Stimulated activated CD4-positive, alpha-beta T cell treated with anti-CD3 and anti-CD28 coated beads, Interleukin-2, amount 100 ng/mL, for 48 hours (primary cell): ENCODE results near the gene TUBA1A.
"Not testable (repeated sequence)": the region's sequence is repeated elsewhere in the genome, so short reads cannot be mapped to it uniquely, and the experiment has no call there.

ENCODE experiments used
- DNase-seq, 2 donors: peaks; one replicate each; pipeline ENCODE4 v3.0.0-alpha.2; 2020

TUBA1A gene

DNA sequence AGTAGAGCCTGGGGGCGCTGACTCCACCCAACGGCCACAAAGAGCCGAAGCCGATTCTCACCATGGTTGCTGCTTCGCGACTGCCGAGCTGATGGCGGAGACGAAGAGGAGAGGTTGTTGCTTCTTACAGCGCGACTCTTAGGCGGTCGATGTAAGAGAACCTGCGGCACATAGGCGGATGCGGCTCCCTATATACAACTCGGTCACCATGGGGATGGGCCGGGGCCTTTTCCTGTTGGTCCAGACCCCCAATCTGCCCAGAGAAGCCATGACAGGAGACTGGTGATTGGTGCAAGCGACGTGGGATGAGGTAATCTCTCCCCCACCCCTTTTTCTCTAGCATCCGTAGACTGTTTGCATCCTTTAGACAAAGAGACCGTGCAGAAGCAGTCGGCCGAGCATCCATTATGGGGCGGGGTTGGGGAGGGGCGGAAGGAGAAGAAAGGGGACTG is at the start of gene TUBA1A:
Gene TUBA1A (minus strand): TSS at position 165 of the 452 bp plus-strand sequence. CDS start 101 bp downstream, at position 64.
- peak; percentile 80 to 81 for DNase-seq

DNA sequence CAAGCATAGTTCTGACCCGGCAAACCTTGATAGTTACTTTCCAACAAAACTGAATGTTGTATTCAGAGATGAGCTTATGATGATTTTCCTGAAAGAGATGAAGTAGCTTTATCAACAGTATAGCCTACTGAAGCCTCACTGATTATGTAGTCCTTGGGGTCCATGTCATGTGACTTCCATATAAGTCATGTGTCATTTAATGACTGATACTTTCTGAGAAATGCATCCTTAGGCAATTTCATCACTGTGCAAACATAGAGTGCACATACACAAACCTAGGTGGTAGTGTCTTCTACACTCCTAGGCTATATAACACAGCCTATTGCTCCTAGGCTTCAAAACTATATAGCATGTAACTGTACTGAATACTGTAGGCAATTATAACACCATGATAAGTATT is 47.5 kb upstream of the TUBA1A start:
- no peak for DNase-seq

GRCh38 chr12:49233842-49234526 is 45.1 kb upstream of the TUBA1A start:
- no peak for DNase-seq

- DNase-seq = no peak
Measured at GRCh38 chr12:49232940-49233841, 44.3 kb upstream of the TUBA1A start.

DNA sequence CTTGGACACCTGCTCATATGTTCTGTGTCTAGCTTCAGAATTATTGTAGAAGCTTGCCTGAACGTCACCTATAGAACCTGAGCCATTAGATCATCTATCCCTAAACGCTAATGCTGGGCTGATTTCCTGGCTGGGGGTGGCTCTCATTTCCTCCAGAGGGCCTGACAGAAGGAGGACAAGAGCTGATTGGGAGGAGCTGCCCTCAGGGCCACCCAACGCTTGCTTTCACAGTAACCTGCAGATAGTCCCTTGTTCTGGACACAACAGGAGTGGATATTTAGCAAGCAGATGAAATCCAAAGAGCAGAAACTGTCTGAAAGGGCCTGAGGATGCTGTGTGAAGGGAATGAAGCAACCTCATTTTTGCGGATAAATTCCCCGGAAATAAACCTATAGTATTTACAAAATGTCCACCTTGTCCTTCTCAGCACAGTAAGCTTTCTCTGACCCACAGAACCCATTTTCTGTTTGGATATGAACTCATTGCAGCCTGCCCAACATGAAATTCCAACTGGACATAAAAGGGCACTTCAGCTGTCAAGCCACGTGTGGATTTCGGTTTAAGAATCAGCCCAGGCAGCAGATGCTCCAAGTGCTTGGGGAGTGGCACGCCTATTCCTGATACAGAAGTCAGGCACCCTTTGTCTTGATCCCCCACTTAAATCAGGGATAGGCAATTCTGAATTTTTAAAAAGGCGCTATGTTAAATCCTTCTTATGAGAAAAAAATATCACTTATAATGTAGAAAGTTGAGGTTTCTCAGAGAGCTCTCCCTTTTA is 43.2 kb upstream of the TUBA1A start:
- DNase-seq = no peak

DNA sequence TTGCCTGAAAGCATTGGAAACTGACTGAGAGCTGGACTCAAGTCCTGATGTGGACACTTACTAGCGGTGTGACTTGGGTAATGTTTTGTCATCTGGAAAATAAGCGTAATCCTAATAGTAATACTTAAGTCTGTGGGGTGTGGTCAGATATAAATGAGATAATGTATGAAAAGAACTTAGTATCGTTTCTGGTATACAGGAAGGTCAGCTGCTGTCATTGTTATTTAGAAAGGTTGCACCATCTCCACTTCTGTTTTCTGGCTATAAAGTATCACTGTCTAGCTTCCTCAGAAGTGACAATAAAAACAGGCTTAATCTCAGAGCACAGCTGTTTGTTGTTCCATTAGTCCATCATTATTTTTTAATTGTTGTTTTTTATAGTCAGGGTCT is 41.9 kb upstream of the TUBA1A start:
- DNase-seq = no peak

GRCh38 chr12:49230176-49230804 is 41.4 kb upstream of the TUBA1A start:
- no peak for DNase-seq

GRCh38 chr12:49228653-49229052 is 39.8 kb upstream of the TUBA1A start:
- DNase-seq = no peak

- no peak for DNase-seq
Measured at GRCh38 chr12:49227713-49228112, 38.8 kb upstream of the TUBA1A start.

DNA sequence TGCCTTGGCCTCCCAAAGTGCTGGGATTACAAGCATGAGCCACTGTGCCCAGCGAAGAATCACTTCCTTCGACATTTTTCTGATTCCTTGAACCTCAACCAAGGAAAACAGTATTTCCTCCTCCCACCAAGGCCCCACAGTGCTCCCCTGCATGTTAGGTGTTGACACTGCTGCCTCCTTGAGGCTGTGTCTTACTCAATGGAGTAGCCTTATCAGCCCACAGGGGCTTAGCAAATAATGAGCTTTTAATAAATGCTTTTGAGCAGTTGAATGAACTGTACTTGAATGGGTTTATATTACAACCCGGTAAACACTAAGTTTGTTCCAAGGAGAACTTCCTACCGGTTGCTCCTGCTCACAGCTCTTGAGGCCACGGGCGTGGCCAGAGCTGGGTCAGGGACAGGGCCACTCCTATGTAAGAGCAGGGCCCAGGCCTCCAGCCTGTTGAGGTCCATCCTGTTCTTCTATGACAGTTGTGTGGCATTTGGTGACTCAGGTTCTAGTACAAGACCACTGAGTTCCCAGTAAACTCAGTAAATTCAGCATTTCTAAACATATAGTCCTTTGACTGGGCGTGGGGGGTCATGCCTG is 36.8 kb upstream of the TUBA1A start:
- no peak for DNase-seq

GRCh38 chr12:49223590-49224369 is 34.9 kb upstream of the TUBA1A start:
- DNase-seq = no peak

DNA sequence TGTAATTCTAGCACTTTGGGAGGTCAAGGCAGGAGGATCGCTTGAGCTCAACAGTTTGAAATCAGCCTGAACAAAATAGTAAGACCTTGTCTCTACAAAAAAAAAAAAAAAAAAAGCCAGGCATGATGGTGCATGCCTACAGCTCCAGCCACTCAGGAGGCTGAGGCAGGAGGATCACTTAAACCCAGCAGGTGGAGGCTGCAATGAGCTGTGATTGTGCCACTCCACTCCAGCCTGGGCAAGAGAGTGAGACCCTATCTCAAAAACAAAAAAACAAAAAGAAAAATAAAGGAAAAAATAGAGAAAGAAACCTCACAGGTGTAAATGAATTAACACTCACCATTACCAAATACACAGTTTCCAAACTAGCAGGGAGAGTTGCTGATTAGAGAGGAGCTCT is 34.2 kb upstream of the TUBA1A start:
- no peak for DNase-seq

DNA sequence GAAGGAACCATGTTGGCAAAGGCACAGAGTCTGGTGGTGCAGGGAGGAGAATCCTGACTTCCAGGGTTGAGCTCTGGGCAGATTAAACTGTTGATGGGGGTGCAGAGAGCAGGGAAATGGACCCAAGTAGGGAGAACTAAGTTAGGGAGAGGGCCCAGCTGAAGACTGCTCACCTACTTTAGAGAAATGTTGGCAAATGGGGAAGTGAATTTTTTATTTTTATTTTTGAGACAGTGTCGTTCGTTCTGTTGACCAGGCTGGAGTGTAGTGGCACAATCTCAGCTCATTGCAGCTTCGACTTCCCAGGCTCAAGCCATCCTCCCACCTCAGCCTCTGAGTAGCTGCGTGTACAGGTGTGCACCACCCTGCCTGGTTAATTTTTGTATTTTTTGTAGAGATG is 32.1 kb upstream of the TUBA1A start:
- DNase-seq = no peak

DNA sequence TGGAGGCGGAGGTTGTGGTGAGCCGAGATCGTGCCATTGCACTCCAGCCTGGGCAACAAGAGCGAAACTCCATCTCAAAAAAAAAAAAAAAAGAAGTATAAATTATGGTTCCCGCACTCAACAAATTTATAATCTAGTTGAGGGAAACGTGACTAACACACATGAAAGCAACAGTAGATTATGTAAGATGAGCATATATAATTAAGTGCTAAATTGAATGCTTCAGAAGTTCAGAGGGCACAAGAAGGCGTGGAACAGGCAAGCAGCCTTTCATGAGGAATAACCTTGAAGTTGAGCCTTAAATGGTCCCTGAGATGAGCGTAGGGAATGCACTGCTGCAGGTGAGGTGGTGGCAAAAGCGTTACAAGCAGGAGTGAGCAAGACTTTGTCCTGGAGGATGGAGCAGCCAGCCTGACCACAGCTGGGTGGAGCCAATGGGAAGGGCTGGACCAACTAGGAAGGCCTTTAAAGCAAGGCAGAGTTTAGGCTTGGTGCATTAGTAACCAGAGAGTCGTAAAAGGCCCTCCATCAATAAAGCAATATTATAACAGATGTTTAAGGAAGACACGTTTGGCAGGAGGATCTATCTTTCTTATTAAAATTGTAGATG is 30.6 kb upstream of the TUBA1A start:
- DNase-seq = no peak

GRCh38 chr12:49212572-49212971 is 23.7 kb upstream of the TUBA1A start:
- DNase-seq = no peak

DNA sequence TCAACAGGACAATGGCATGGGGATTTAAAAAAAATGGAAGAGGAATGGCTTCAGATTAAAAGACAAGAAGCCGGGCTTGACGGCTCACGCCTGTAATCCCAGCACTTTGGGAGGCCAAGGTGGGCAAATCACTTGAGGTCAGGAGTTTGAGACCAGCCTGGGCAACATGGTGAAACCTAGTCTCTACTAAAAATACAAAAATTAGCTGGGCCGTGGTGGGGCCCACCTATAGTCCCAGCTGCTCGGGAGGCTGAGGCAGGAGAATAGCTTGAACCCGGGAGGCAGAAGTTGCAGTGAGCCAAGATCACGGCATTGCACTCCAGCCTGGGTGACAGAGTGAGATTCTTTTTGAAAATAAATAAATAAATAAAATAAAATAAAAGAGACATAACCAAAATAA is 21.8 kb upstream of the TUBA1A start:
- DNase-seq = not testable (repeated sequence)

DNA sequence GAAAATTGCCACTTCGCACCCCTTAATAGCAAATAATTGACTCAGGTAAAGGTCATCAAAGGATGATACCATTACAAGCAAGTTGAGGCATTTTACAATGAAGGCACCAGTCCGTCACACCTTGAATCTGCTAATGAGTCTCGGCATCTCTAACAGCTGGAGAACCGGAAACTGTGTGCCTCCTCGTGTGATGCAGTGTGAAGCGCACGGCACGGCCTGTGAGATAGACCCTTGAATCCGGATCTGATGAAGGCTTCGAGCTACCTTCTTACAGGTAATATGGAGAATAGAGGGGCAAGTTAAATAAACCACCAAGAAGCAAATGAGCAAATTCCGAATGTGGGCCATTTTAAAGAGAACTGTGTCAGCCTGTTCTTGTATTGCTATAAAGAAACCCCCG is 19.8 kb upstream of the TUBA1A start:
- no peak for DNase-seq

DNA sequence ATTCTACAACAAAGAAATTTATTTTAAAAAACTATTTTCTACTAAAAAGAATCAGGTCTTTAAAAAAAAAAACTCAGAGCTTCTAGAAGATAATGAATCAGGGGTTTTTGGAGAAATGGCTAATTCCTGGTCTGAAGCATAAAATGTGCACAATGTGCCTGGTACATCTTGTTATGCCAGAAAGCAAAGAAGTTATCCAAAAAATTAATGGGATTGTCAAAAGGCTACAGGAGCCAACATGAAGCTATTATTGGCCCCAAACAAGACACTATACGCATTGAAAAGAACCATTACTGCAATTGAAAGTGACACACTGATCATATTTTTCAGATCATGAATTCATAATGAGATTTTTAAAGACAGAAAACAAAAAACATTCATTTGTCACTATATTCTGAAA is 19.3 kb upstream of the TUBA1A start:
- no peak for DNase-seq

DNA sequence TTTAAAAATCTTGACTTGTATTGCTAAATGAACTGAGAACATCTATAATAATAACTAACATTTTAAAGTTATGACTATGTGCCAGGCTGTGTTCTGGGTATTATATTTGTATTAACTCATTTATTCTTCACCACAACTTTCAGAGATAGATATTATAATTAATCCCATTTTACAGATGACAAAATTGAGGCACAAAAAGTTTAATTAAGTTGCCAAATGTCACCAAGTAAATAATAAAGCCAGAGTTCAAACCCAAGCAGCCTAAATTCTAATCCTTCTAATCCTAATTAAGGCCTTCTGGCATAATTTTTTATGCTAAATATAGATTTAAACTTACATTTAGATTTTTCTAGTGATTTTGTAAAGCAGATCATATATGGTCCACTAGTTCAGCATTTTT is 17.5 kb upstream of the TUBA1A start:
- DNase-seq = no peak

- DNase-seq = no peak
Measured at GRCh38 chr12:49201595-49202295, 12.9 kb upstream of the TUBA1A start.
